ENCODE data around the gene NFKBIE. TPM values are rescaled to one million over a fixed set of nuclear protein-coding genes. Genes with fewer than 3 reads are reported as not detected.

The NFKBIE gene
- total RNA-seq, 1 donor from 2014 or later, result 6.3 TPM

DNA sequence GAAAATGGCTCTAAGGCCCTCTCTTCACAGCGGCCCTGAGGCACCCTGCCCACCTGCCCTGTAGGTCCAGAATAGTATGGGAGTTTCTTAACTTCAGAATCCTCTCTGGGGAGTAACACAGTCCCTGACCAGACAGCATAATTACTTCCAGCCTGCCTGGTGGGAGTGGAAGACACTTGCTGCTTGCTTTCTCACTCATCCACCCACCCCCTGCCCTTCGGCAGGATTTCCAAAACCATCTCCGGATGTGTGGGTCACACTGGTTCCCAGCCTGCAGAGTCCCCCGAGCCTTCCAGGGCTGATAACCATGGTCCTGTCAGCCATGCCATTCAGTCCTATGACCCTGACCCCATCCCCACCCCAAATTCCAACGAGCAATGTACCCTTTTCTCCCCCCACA lies 36.5 kb downstream of the NFKBIE start:
- Histone ChIP-seq H3K9me3 (ENCODE audit: control insufficient read depth in 3 of 3, low read length in 3 of 3) (no peaks in the 10 kb centered on the region), H3K36me3 (ENCODE audit: control insufficient read depth in 3 of 3, insufficient read depth in 3 of 3, low read length in 3 of 3) (peaks cover 33 to 46% (median 40%) of the 10 kb centered on the region in 3 donors), H3K4me1 (ENCODE audit: control insufficient read depth in 3 of 3, insufficient read depth in 3 of 3, low read length in 3 of 3) (peaks cover 75 to 97% (median 91%) of the 10 kb centered on the region in 3 donors), H3K9ac (ENCODE audit: low read depth in 1 of 3, low read length in 3 of 3) (peak overlapping the region; percentile 92 to 99 (median 92)), H3K4me3 (ENCODE audit: low read length in 3 of 3) (peak overlapping the region; percentile 69 to 89 (median 78)), H3K27me3 (ENCODE audit: control insufficient read depth in 3 of 3, insufficient read depth in 3 of 3, low read length in 3 of 3) (no peaks in the 10 kb centered on the region), H3K27ac (ENCODE audit: low read depth, low read length) (peak overlapping the region; percentile 94)

DNA sequence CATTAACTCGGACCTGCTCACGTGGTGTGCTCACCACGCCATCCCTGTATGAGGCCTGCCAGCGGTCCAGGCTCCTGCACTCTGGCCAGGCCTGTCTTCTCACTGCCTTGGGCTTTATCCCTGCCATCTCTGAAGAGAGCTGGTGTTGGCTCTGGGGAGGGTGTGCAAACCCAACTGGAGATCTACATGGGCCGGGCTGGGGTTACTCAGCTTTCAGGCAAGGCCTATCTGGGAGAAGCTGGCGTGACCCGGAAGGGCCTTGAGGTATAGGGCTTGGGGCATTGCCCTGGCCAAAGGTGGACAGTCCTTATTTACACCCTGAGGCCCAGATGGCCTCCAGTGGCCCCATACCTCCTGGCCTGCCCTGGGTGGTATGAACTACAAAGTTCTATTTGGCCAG lies 36.9 kb downstream of the NFKBIE start:
- Histone ChIP-seq H3K9me3 (ENCODE audit: control insufficient read depth in 3 of 3, low read length in 3 of 3) (no peaks in the 10 kb centered on the region), H3K27me3 (ENCODE audit: control insufficient read depth in 3 of 3, insufficient read depth in 3 of 3, low read length in 3 of 3) (no peaks in the 10 kb centered on the region), H3K9ac (ENCODE audit: low read depth in 1 of 3, low read length in 3 of 3) (peak overlapping the region; percentile 92 to 99 (median 92)), H3K36me3 (ENCODE audit: control insufficient read depth in 3 of 3, insufficient read depth in 3 of 3, low read length in 3 of 3) (peaks cover 33 to 44% (median 40%) of the 10 kb centered on the region in 3 donors), H3K27ac (ENCODE audit: low read depth, low read length) (peak overlapping the region; percentile 94), H3K4me3 (ENCODE audit: low read length in 3 of 3) (peak overlapping the region; percentile 69 to 89 (median 78)), H3K4me1 (ENCODE audit: control insufficient read depth in 3 of 3, insufficient read depth in 3 of 3, low read length in 3 of 3) (peaks cover 70 to 93% (median 87%) of the 10 kb centered on the region in 3 donors)

DNA sequence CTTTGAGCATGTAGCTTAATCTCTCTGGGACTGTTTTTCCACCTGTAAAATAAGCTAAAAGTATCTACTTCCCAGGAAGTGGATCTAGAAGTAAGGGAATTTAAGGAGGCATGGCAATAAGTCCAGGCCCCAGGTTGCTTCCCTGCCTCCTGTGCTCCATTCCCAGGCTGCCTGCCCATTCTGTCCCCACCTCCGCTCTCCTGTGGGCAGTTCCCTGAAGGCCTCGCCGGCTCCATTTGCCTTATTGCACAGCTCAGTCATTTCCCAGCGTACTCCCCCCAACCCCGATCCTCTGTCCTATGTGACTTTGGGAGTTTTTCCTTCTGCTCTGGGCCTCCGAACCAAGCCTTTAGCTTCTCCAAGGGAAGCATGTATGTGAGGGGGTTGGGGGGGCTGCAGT lies 37.3 kb downstream of the NFKBIE start:
- peaks cover 68 to 90% (median 84%) of the 10 kb centered on the region in 3 donors for H3K4me1 ChIP-seq (ENCODE audit: control insufficient read depth in 3 of 3, insufficient read depth in 3 of 3, low read length in 3 of 3)
- no peaks in the 10 kb centered on the region for H3K27me3 ChIP-seq (ENCODE audit: control insufficient read depth in 3 of 3, insufficient read depth in 3 of 3, low read length in 3 of 3)
- H3K9ac ChIP-seq (ENCODE audit: low read depth in 1 of 3, low read length in 3 of 3), result peak overlapping the region; percentile 92 to 99 (median 92)
- peaks cover 29 to 40% (median 38%) of the 10 kb centered on the region in 3 donors for H3K36me3 ChIP-seq (ENCODE audit: control insufficient read depth in 3 of 3, insufficient read depth in 3 of 3, low read length in 3 of 3)
- H3K9me3 ChIP-seq (ENCODE audit: control insufficient read depth in 3 of 3, low read length in 3 of 3), result no peaks in the 10 kb centered on the region
- peak overlapping the region; percentile 94 for H3K27ac ChIP-seq (ENCODE audit: low read depth, low read length)
- H3K4me3 ChIP-seq (ENCODE audit: low read length in 3 of 3), result peak overlapping the region; percentile 69 to 89 (median 78)

DNA sequence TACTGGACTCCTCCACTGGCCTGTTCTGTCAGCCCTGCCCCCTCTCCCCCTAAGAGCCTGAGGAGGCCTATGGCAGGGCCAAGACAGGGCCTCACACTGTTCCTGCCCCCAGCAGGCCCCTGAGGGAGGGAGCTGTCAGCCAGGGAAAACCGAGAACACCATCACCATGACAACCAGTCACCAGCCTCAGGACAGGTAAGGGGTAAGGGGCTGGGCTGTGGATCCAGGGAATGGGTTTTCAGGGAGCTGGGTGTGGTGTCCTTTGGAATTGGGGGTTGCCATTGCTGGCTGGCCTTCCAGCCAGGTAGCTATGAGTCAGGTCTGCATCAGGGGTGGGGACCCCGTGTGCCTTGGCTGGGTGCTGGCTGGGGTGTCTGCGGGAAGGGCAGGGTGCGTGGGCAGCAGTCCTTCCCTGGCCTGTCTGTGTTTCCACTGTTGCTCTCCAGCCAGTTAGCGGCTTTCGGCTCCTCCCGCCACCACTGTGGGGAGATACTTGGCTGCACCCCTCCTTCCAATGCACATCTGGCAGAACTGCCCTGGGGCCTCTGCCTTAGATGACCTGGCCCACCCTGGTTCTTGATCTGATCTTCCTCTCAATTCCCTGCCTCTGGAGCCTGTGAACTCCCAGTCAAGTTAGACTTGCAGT lies 38.1 kb downstream of the NFKBIE start:
- H3K9ac ChIP-seq (ENCODE audit: low read depth in 1 of 3, low read length in 3 of 3), result peak overlapping the region; percentile 92 to 99 (median 92)
- H3K27me3 ChIP-seq (ENCODE audit: control insufficient read depth in 3 of 3, insufficient read depth in 3 of 3, low read length in 3 of 3), result no peaks in the 10 kb centered on the region
- H3K36me3 ChIP-seq (ENCODE audit: control insufficient read depth in 3 of 3, insufficient read depth in 3 of 3, low read length in 3 of 3), result peaks cover 22 to 33% (median 31%) of the 10 kb centered on the region in 3 donors
- H3K4me3 ChIP-seq (ENCODE audit: low read length in 3 of 3), result peak overlapping the region; percentile 69 to 89 (median 78)
- no peaks in the 10 kb centered on the region for H3K9me3 ChIP-seq (ENCODE audit: control insufficient read depth in 3 of 3, low read length in 3 of 3)
- H3K27ac ChIP-seq (ENCODE audit: low read depth, low read length), result peak overlapping the region; percentile 94
- peaks cover 68 to 90% (median 84%) of the 10 kb centered on the region in 3 donors for H3K4me1 ChIP-seq (ENCODE audit: control insufficient read depth in 3 of 3, insufficient read depth in 3 of 3, low read length in 3 of 3)

DNA sequence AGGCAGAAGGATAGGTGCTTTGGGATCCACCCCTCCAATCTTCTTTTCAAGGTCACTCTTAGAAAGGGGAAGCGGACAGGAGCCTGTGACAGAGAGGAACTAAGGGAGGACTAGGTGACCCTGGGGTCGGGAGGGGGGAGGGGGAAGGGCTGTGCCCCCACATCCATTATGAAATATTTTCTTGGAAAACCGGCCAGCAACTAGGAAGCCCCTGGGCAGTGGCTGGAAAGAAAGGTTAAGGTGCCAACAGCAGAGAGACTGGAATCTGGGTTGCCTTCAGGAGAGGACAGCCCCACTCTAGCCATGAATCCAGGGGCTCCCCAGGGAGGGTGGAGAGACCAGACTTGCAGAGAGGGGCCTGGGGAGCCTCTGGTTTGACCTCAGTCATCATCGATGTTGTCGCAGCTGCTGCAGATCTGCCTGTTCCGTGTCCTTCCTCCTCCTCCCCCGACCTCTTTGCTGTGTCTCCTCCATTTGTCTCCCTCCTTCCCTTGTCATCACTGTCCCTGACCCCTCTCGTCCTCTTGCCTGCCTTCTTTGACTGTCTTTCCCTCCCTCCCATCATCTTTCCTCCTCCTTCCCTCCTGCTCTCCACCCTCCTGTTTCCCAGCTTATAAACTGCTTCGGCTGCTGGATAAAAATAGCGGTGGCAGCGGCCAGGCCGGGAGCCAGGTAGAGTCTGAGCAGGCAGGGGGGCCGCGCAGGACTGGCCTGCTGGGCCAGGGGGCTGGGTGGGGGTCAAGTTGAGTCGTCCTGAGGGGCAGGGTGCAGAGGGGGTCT lies 38.8 kb downstream of the NFKBIE start:
- H3K9me3 ChIP-seq (ENCODE audit: control insufficient read depth in 3 of 3, low read length in 3 of 3), result no peaks in the 10 kb centered on the region
- H3K9ac ChIP-seq (ENCODE audit: low read depth in 1 of 3, low read length in 3 of 3), result peak overlapping the region; percentile 92 to 99 (median 92)
- H3K4me1 ChIP-seq (ENCODE audit: control insufficient read depth in 3 of 3, insufficient read depth in 3 of 3, low read length in 3 of 3), result peaks cover 72 to 89% (median 84%) of the 10 kb centered on the region in 3 donors
- peak overlapping the region; percentile 69 to 89 (median 78) for H3K4me3 ChIP-seq (ENCODE audit: low read length in 3 of 3)
- H3K36me3 ChIP-seq (ENCODE audit: control insufficient read depth in 3 of 3, insufficient read depth in 3 of 3, low read length in 3 of 3), result peaks cover 15 to 26% (median 24%) of the 10 kb centered on the region in 3 donors
- peak overlapping the region; percentile 94 for H3K27ac ChIP-seq (ENCODE audit: low read depth, low read length)
- H3K27me3 ChIP-seq (ENCODE audit: control insufficient read depth in 3 of 3, insufficient read depth in 3 of 3, low read length in 3 of 3), result no peaks in the 10 kb centered on the region

DNA sequence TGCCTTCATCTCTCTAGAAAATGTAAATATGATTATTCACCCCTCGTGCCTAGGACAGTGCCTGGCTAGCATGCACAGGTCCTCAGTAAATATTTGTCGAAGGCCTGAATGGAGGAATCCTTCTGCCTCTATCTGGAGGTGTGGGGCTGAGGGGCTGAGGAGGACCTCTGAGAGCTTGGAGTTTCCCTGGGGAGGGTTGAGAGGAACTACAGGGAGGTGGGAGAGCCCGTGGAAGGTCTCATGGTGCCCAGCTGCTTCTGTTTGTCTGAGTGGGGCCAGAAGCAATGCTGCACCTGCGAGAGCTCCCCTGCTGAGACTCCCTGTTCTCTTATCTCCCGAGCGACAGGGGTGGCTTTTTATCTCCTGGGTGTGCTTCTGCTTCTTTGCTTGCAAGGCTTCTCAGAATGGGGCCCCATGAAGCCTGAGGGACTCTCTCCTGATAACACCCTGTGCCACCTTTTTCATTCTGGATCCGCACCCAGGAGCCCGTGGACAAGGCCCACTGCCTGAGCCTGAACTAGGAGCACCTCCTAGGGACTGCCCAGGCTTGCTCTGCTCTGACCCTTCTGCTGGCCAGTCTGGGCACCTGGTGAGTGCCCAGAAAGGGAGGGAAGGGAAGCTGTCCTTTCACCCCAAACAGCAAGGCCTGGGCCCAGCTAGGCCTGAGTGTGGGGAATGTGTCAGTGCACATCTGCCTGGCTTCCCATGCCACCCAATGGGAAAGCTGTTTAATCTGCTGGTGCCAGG lies 39.6 kb downstream of the NFKBIE start:
- H3K27me3 ChIP-seq (ENCODE audit: control insufficient read depth in 3 of 3, insufficient read depth in 3 of 3, low read length in 3 of 3), result no peaks in the 10 kb centered on the region
- peak overlapping the region; percentile 94 for H3K27ac ChIP-seq (ENCODE audit: low read depth, low read length)
- peak overlapping the region; percentile 66 to 99 (median 92) for H3K9ac ChIP-seq (ENCODE audit: low read depth in 1 of 3, low read length in 3 of 3)
- H3K4me1 ChIP-seq (ENCODE audit: control insufficient read depth in 3 of 3, insufficient read depth in 3 of 3, low read length in 3 of 3), result peaks cover 81 to 89% (median 88%) of the 10 kb centered on the region in 3 donors
- H3K9me3 ChIP-seq (ENCODE audit: control insufficient read depth in 3 of 3, low read length in 3 of 3), result no peaks in the 10 kb centered on the region
- peaks cover 8 to 18% (median 17%) of the 10 kb centered on the region in 3 donors for H3K36me3 ChIP-seq (ENCODE audit: control insufficient read depth in 3 of 3, insufficient read depth in 3 of 3, low read length in 3 of 3)
- peak overlapping the region in 2 of 3 donors; percentile 23 to 41 for H3K4me3 ChIP-seq (ENCODE audit: low read length in 3 of 3)

DNA sequence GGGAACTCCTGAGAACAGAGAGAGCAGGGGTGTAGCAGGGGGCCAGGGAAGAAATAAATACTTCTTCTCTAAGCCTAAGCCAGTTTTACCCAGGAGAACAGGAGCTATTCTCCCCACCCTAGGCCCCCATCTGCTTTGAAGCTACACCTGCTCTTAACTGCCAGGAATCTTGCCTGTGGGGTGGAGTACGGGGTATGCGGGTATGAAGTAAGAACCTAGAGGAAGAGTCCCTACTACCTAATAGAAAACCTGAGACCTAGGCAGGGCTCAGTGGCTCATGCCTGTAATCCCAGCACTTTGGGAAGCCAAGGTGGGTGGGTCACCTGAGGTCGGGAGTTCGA lies 40.4 kb downstream of the NFKBIE start:
- H3K9me3 ChIP-seq (ENCODE audit: control insufficient read depth in 3 of 3, low read length in 3 of 3), result no peaks in the 10 kb centered on the region
- H3K36me3 ChIP-seq (ENCODE audit: control insufficient read depth in 3 of 3, insufficient read depth in 3 of 3, low read length in 3 of 3), result peaks cover under 1 to 10% (median 8%) of the 10 kb centered on the region in 3 donors
- H3K4me3 ChIP-seq (ENCODE audit: low read length in 3 of 3), result peak overlapping the region in 1 of 3 donors; percentile 76
- peak overlapping the region; percentile 94 for H3K27ac ChIP-seq (ENCODE audit: low read depth, low read length)
- no peaks in the 10 kb centered on the region for H3K27me3 ChIP-seq (ENCODE audit: control insufficient read depth in 3 of 3, insufficient read depth in 3 of 3, low read length in 3 of 3)
- H3K9ac ChIP-seq (ENCODE audit: low read depth in 1 of 3, low read length in 3 of 3), result peak overlapping the region in 2 of 3 donors; percentile 8 to 99
- peaks cover 82 to 84% (median 82%) of the 10 kb centered on the region in 3 donors for H3K4me1 ChIP-seq (ENCODE audit: control insufficient read depth in 3 of 3, insufficient read depth in 3 of 3, low read length in 3 of 3)

DNA sequence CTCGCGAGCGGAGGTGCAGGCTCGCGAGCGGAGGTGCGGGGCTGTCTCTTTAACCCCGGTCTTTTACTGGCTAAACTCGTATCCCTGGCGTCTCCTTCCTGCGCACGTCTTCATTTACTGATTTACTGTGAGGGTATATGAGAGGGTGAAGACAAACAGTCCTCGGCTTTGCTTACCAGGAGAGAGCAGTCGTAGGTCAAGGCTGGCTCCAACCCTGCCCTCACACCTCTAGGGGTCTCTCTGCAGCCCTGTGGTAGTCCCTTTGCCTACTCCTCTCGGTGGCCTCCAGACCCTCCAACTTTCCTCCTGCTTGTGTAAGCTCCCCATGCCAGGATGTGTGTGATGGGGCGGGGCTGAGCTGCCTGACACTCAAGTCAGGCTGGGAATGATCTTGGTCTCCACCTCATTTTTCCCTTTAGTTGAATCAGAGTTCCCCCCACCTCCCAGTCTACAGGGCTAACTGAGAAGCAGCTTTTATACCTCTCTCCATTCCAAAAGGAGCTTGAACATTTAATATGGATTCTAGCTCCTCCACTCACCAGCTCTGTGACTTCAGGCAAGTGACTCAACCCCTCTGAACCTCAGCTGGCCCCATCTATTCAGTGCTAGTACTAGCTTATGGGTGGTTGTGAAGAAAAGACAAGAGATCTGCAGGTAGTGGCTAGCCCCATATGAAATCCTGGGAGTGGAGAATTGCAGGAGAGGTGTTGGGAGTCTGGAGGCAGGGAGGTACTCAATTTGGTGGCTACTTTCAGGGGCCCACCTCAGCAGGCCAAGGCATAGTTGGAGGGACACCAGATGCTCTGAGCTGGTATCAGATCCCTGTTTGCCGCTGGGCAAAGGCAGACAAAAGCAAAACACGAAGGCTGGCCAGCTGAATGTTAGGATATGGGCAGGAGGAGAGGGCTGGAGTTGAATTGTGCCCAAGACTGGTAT lies 41.1 kb downstream of the NFKBIE start:
- H3K27me3 ChIP-seq (ENCODE audit: control insufficient read depth in 3 of 3, insufficient read depth in 3 of 3, low read length in 3 of 3), result no peaks in the 10 kb centered on the region
- peak overlapping the region; percentile 51 to 99 (median 65) for H3K9ac ChIP-seq (ENCODE audit: low read depth in 1 of 3, low read length in 3 of 3)
- peaks cover 0 to 5% (median 3%) of the 10 kb centered on the region in 3 donors for H3K36me3 ChIP-seq (ENCODE audit: control insufficient read depth in 3 of 3, insufficient read depth in 3 of 3, low read length in 3 of 3)
- peak overlapping the region; percentile 64 for H3K27ac ChIP-seq (ENCODE audit: low read depth, low read length)
- H3K9me3 ChIP-seq (ENCODE audit: control insufficient read depth in 3 of 3, low read length in 3 of 3), result no peaks in the 10 kb centered on the region
- H3K4me1 ChIP-seq (ENCODE audit: control insufficient read depth in 3 of 3, insufficient read depth in 3 of 3, low read length in 3 of 3), result peaks cover 77 to 78% (median 77%) of the 10 kb centered on the region in 3 donors
- peak overlapping the region; percentile 62 to 76 (median 73) for H3K4me3 ChIP-seq (ENCODE audit: low read length in 3 of 3)
